Measurements from ENCODE around the gene TAAR5.

DNA sequence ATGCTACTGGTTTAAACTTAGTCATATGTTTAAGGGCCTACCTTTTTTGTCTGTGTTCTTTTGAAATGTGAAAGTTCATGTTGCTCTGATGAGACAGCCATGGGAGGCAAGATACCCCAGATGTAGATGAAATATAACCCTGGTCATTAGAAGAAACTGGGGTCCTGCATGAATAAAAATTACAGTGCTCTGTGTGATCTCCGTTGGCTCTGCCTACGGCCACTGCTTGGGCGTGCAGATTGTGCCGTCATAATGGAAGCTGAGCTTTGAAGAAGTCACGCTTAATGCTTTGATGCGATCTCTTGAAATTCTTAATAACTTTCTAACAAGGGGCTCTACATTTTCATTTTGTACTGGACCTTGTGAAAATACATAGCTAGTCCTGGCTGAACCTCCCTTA is 34.6 kb upstream of the TAAR5 start, which contains the start of gene TAAR2:
- TF ChIP-seq, protein P1, sequence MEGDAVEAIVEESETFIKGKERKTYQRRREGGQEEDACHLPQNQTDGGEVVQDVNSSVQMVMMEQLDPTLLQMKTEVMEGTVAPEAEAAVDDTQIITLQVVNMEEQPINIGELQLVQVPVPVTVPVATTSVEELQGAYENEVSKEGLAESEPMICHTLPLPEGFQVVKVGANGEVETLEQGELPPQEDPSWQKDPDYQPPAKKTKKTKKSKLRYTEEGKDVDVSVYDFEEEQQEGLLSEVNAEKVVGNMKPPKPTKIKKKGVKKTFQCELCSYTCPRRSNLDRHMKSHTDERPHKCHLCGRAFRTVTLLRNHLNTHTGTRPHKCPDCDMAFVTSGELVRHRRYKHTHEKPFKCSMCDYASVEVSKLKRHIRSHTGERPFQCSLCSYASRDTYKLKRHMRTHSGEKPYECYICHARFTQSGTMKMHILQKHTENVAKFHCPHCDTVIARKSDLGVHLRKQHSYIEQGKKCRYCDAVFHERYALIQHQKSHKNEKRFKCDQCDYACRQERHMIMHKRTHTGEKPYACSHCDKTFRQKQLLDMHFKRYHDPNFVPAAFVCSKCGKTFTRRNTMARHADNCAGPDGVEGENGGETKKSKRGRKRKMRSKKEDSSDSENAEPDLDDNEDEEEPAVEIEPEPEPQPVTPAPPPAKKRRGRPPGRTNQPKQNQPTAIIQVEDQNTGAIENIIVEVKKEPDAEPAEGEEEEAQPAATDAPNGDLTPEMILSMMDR (IDR thresholded peaks at IDR 0.05): no peak
- TF ChIP-seq, protein P2, sequence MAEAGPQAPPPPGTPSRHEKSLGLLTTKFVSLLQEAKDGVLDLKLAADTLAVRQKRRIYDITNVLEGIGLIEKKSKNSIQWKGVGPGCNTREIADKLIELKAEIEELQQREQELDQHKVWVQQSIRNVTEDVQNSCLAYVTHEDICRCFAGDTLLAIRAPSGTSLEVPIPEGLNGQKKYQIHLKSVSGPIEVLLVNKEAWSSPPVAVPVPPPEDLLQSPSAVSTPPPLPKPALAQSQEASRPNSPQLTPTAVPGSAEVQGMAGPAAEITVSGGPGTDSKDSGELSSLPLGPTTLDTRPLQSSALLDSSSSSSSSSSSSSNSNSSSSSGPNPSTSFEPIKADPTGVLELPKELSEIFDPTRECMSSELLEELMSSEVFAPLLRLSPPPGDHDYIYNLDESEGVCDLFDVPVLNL (CRISPR knock-in tag; IDR thresholded peaks at IDR 0.05; ENCODE audit: borderline replicate concordance, low read depth): no peak
- TF ChIP-seq NR3C1 (CRISPR knock-in tag; conservative IDR thresholded peaks at IDR 0.05; ENCODE audit: low read depth) (no peak), ZBTB21 (CRISPR knock-in tag; IDR thresholded peaks at IDR 0.05; ENCODE audit: borderline replicate concordance) (no peak), RELA (CRISPR knock-in tag; IDR thresholded peaks at IDR 0.05; ENCODE audit: borderline replicate concordance) (no peak), ETV6 (CRISPR knock-in tag; IDR thresholded peaks at IDR 0.05) (no peak)
- TF ChIP-seq, protein P3, sequence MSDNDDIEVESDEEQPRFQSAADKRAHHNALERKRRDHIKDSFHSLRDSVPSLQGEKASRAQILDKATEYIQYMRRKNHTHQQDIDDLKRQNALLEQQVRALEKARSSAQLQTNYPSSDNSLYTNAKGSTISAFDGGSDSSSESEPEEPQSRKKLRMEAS (CRISPR knock-in tag; IDR thresholded peaks at IDR 0.05): no peak
- TF ChIP-seq, protein P4, sequence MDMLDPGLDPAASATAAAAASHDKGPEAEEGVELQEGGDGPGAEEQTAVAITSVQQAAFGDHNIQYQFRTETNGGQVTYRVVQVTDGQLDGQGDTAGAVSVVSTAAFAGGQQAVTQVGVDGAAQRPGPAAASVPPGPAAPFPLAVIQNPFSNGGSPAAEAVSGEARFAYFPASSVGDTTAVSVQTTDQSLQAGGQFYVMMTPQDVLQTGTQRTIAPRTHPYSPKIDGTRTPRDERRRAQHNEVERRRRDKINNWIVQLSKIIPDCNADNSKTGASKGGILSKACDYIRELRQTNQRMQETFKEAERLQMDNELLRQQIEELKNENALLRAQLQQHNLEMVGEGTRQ (CRISPR knock-in tag; IDR thresholded peaks at IDR 0.05): no peak
